Measurements from ENCODE around the gene CCDC78.
A peak's percentile ranks its signal among the peaks of the same experiment; 100 is the strongest.

CCDC78 gene

GRCh38 chr16:739560-740458 is 13.6 kb upstream of the CCDC78 start:
- Histone ChIP-seq H3K36me3 (ENCODE audit: control insufficient read depth, insufficient read depth, low read length) (peaks cover 24% of the 10 kb centered on the region), H3K27me3 (replicated peaks; ENCODE audit: control insufficient read depth, insufficient read depth, low read length, poor library complexity, severe bottlenecking) (no peaks in the 10 kb centered on the region), H3K9me3 (ENCODE audit: control insufficient read depth, low read length) (no peaks in the 10 kb centered on the region), H3K4me3 (ENCODE audit: insufficient read depth, low read depth, low read length, poor library complexity, severe bottlenecking) (peak overlapping the region; percentile 94), H3K4me1 (ENCODE audit: control insufficient read depth, insufficient read depth, low read length, poor library complexity, severe bottlenecking) (peaks cover 14% of the 10 kb centered on the region), H3K27ac (ENCODE audit: insufficient read depth, low read length, poor library complexity, severe bottlenecking) (peak overlapping the region; percentile 83)
- DNase-seq, result no peak

- Histone ChIP-seq H3K4me3 (ENCODE audit: insufficient read depth, low read depth, low read length, poor library complexity, severe bottlenecking) (no peak overlapping the region), H3K9me3 (ENCODE audit: control insufficient read depth, low read length) (no peaks in the 10 kb centered on the region)
Measured at GRCh38 chr16:736936-737481, 10.8 kb upstream of the CCDC78 start.

GRCh38 chr16:735982-736453 is 9.8 kb upstream of the CCDC78 start:
- Histone ChIP-seq H3K27me3 (replicated peaks; ENCODE audit: control insufficient read depth, insufficient read depth, low read length, poor library complexity, severe bottlenecking) (no peaks in the 10 kb centered on the region), H3K27ac (ENCODE audit: insufficient read depth, low read length, poor library complexity, severe bottlenecking) (no peak overlapping the region), H3K36me3 (ENCODE audit: control insufficient read depth, insufficient read depth, low read length) (peaks cover 44% of the 10 kb centered on the region), H3K4me3 (ENCODE audit: insufficient read depth, low read depth, low read length, poor library complexity, severe bottlenecking) (no peak overlapping the region), H3K4me1 (ENCODE audit: control insufficient read depth, insufficient read depth, low read length, poor library complexity, severe bottlenecking) (peaks cover 14% of the 10 kb centered on the region), H3K9me3 (ENCODE audit: control insufficient read depth, low read length) (no peaks in the 10 kb centered on the region)
- DNase-seq, result no peak

More at GRCh38 chr16:736936-737481, 10.8 kb upstream of the CCDC78 start:
- Histone ChIP-seq H3K4me1 (ENCODE audit: control insufficient read depth, insufficient read depth, low read length, poor library complexity, severe bottlenecking) (peaks cover 14% of the 10 kb centered on the region), H3K27ac (ENCODE audit: insufficient read depth, low read length, poor library complexity, severe bottlenecking) (no peak overlapping the region), H3K27me3 (replicated peaks; ENCODE audit: control insufficient read depth, insufficient read depth, low read length, poor library complexity, severe bottlenecking) (no peaks in the 10 kb centered on the region), H3K36me3 (ENCODE audit: control insufficient read depth, insufficient read depth, low read length) (peaks cover 44% of the 10 kb centered on the region)
- no peak for DNase-seq

- Histone ChIP-seq H3K9me3 (ENCODE audit: control insufficient read depth, low read length) (no peaks in the 10 kb centered on the region), H3K27me3 (replicated peaks; ENCODE audit: control insufficient read depth, insufficient read depth, low read length, poor library complexity, severe bottlenecking) (no peaks in the 10 kb centered on the region), H3K4me1 (ENCODE audit: control insufficient read depth, insufficient read depth, low read length, poor library complexity, severe bottlenecking) (peaks cover 10% of the 10 kb centered on the region), H3K27ac (ENCODE audit: insufficient read depth, low read length, poor library complexity, severe bottlenecking) (no peak overlapping the region), H3K36me3 (ENCODE audit: control insufficient read depth, insufficient read depth, low read length) (peaks cover 44% of the 10 kb centered on the region), H3K4me3 (ENCODE audit: insufficient read depth, low read depth, low read length, poor library complexity, severe bottlenecking) (no peak overlapping the region)
- no peak for DNase-seq
Measured at GRCh38 chr16:734981-735881, 9.0 kb upstream of the CCDC78 start.

GRCh38 chr16:734208-734980 is 8.2 kb upstream of the CCDC78 start:
- Histone ChIP-seq H3K27ac (ENCODE audit: insufficient read depth, low read length, poor library complexity, severe bottlenecking) (no peak overlapping the region), H3K27me3 (replicated peaks; ENCODE audit: control insufficient read depth, insufficient read depth, low read length, poor library complexity, severe bottlenecking) (no peaks in the 10 kb centered on the region), H3K4me1 (ENCODE audit: control insufficient read depth, insufficient read depth, low read length, poor library complexity, severe bottlenecking) (peaks cover 2% of the 10 kb centered on the region), H3K36me3 (ENCODE audit: control insufficient read depth, insufficient read depth, low read length) (peaks cover 44% of the 10 kb centered on the region), H3K4me3 (ENCODE audit: insufficient read depth, low read depth, low read length, poor library complexity, severe bottlenecking) (no peak overlapping the region), H3K9me3 (ENCODE audit: control insufficient read depth, low read length) (no peaks in the 10 kb centered on the region)
- DNase-seq, result no peak

GRCh38 chr16:733382-734207 is 7.4 kb upstream of the CCDC78 start:
- Histone ChIP-seq H3K36me3 (ENCODE audit: control insufficient read depth, insufficient read depth, low read length) (peaks cover 44% of the 10 kb centered on the region), H3K27me3 (replicated peaks; ENCODE audit: control insufficient read depth, insufficient read depth, low read length, poor library complexity, severe bottlenecking) (no peaks in the 10 kb centered on the region), H3K9me3 (ENCODE audit: control insufficient read depth, low read length) (no peaks in the 10 kb centered on the region), H3K4me3 (ENCODE audit: insufficient read depth, low read depth, low read length, poor library complexity, severe bottlenecking) (no peak overlapping the region), H3K4me1 (ENCODE audit: control insufficient read depth, insufficient read depth, low read length, poor library complexity, severe bottlenecking) (no peaks in the 10 kb centered on the region), H3K27ac (ENCODE audit: insufficient read depth, low read length, poor library complexity, severe bottlenecking) (no peak overlapping the region)
- no peak for DNase-seq

GRCh38 chr16:732936-733335 is 6.7 kb upstream of the CCDC78 start:
- Histone ChIP-seq H3K9me3 (ENCODE audit: control insufficient read depth, low read length) (no peaks in the 10 kb centered on the region), H3K27me3 (replicated peaks; ENCODE audit: control insufficient read depth, insufficient read depth, low read length, poor library complexity, severe bottlenecking) (no peaks in the 10 kb centered on the region), H3K4me3 (ENCODE audit: insufficient read depth, low read depth, low read length, poor library complexity, severe bottlenecking) (no peak overlapping the region), H3K27ac (ENCODE audit: insufficient read depth, low read length, poor library complexity, severe bottlenecking) (no peak overlapping the region), H3K4me1 (ENCODE audit: control insufficient read depth, insufficient read depth, low read length, poor library complexity, severe bottlenecking) (peaks cover 3% of the 10 kb centered on the region), H3K36me3 (ENCODE audit: control insufficient read depth, insufficient read depth, low read length) (peaks cover 44% of the 10 kb centered on the region)
- no peak for DNase-seq

- DNase-seq, result no peak
- H3K36me3 ChIP-seq (ENCODE audit: control insufficient read depth, insufficient read depth, low read length), result peaks cover 41% of the 10 kb centered on the region
- H3K9me3 ChIP-seq (ENCODE audit: control insufficient read depth, low read length), result no peaks in the 10 kb centered on the region
- H3K4me3 ChIP-seq (ENCODE audit: insufficient read depth, low read depth, low read length, poor library complexity, severe bottlenecking), result no peak overlapping the region
- peaks cover 8% of the 10 kb centered on the region for H3K4me1 ChIP-seq (ENCODE audit: control insufficient read depth, insufficient read depth, low read length, poor library complexity, severe bottlenecking)
- no peak overlapping the region for H3K27ac ChIP-seq (ENCODE audit: insufficient read depth, low read length, poor library complexity, severe bottlenecking)
- no peaks in the 10 kb centered on the region for H3K27me3 ChIP-seq (replicated peaks; ENCODE audit: control insufficient read depth, insufficient read depth, low read length, poor library complexity, severe bottlenecking)
Measured at GRCh38 chr16:732332-732731, 6.1 kb upstream of the CCDC78 start.

All from effector memory CD4-positive, alpha-beta T cell (primary cell).